ENCODE results near the gene SCLY.

SCLY gene

DNA sequence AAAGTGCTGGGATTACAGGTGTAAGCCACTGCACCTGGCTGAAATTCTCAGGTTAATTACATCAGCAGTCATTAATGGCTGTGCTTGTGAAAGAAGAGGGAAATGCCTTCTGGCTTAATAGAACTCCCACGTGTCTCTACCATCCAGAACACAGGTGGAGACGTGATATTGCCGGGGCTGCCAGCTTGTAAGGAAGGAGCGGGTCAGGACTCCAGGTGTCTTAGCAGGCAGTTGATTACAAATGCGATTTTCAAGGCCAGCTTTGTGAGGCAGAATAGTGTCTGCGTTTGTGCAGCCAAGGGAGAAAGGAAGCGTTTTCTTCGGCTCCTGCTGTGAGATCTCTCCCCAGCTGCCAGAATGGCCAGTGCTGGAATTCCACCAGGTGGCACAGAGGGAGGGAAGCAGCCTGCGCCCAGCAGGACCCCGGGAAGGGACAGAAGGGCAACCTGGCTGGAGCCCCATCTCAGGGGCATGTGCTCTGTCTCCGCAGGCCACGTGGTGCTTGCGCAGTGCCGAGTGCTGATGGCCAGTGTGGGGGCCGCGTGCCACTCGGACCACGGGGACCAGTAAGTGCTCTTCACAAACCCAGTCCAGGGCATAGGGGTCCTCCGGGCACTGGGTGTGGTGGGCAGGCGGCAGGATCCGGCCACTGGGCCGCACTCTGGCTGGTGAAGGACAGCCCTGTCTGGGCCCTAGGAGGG lies 35.7 kb downstream of the SCLY start:
- no peaks in the 10 kb centered on the region for H3K36me3 ChIP-seq (ENCODE audit: control insufficient read depth, insufficient read depth, low read length)

DNA sequence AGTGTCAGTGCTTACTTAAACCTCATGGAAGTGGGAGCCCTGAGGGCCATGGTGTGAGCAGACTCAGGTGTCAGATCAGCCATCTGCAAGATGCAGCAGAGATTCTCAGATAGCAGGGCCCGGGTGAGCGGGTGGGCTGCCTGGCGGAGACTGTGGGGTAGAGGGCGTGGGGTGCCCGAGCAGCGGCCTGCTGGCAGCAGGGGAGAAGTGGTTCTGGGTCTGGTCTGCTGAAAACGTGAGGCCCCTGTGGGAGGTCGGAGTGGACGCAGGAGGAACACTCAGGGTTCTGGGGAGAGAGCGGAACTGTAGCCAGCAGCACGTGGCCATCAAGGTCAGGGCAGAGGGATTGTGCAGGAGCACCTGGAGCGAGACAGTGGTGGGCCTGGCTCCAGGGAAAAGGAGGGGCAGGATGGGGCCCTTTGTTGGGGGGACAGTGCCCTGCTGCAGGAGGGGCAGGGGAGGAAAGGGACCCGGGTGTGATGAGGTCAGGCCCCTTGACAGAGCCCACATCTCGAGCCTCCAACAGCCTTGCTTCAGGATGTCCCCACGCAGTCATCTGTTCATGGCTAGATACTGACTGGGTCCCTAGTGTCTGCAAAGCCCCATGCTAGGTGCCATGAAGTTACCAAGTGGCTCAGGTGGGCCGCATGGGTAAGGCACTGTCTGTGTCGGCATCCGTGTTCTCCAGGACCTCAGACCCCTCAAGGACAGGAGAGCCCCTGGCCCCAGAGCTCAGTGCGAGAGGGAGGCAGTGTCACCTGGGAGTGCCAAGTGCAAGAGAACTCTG lies 36.6 kb downstream of the SCLY start:
- Histone ChIP-seq H3K79me2 (no peaks in the 10 kb centered on the region), H3K4me3 (ENCODE audit: low read depth, low read length) (no peak overlapping the region), H3K4me1 (no peaks in the 10 kb centered on the region), H3K36me3 (ENCODE audit: control insufficient read depth, insufficient read depth, low read length) (no peaks in the 10 kb centered on the region), H2AFZ (no peak overlapping the region), H3K9me3 (ENCODE audit: control insufficient read depth, low read length) (no peaks in the 10 kb centered on the region), H3K9ac (no peak overlapping the region), H3K4me2 (ENCODE audit: low read length) (no peak overlapping the region), H3K27me3 (ENCODE audit: control insufficient read depth, insufficient read depth, low read length) (no peaks in the 10 kb centered on the region), H3K27ac (no peak overlapping the region)
- no peak for TF ChIP-seq CTCF (IDR thresholded peaks at IDR 0.05)

More for the DNA sequence above, 35.7 kb downstream of the SCLY start:
- no peaks in the 10 kb centered on the region for H3K9me3 ChIP-seq (ENCODE audit: control insufficient read depth, low read length)
- H3K4me3 ChIP-seq (ENCODE audit: low read depth, low read length): no peak overlapping the region
- no peak overlapping the region for H3K9ac ChIP-seq
- no peak for TF ChIP-seq CTCF (IDR thresholded peaks at IDR 0.05)
- H3K27ac ChIP-seq: no peak overlapping the region
- no peaks in the 10 kb centered on the region for H3K27me3 ChIP-seq (ENCODE audit: control insufficient read depth, insufficient read depth, low read length)
- no peak overlapping the region for H2AFZ ChIP-seq
- H3K79me2 ChIP-seq: no peaks in the 10 kb centered on the region
- H3K4me2 ChIP-seq (ENCODE audit: low read length): no peak overlapping the region
- no peaks in the 10 kb centered on the region for H3K4me1 ChIP-seq

DNA sequence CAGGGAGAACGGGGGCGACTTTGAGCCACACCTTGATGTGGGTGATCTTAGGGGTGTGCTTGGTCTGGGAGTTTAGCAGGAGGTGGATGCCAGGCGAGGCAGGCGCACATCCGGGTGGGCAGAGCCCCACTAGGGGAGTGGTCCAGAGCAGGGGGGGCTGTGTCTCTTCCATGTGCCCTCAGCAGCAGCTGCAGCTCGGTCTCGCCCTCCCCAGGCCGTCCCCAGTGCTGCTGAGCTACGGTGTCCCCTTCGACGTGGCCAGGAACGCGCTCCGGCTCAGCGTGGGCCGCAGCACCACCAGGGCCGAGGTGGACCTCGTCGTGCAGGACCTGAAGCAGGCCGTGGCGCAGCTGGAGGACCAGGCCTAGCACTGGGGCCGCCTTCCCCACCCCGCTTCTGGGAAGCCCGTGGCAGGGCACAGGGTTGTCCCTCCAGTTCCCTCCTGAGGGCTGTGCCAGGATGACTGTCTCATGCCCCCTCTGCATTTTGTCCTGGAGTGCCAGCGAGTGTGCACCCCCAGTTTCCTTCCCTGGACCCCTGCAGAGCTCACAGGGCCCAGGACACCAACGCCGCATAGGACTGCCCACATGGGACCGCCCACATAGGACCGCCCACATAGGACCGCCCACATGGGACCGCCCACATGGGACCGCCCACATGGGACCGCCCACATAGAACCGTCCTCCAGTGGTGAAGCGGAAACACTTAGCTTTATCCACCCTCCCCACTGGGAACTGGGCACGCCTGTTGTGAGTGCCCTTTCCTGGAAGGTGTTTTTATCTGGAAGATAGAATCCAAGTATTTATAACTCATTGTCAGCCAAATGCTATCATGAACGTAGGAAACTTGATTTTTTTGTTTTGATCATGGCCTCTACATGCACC lies 37.4 kb downstream of the SCLY start:
- TF ChIP-seq CTCF (IDR thresholded peaks at IDR 0.05): no peak
- no peaks in the 10 kb centered on the region for H3K9me3 ChIP-seq (ENCODE audit: control insufficient read depth, low read length)

DNA sequence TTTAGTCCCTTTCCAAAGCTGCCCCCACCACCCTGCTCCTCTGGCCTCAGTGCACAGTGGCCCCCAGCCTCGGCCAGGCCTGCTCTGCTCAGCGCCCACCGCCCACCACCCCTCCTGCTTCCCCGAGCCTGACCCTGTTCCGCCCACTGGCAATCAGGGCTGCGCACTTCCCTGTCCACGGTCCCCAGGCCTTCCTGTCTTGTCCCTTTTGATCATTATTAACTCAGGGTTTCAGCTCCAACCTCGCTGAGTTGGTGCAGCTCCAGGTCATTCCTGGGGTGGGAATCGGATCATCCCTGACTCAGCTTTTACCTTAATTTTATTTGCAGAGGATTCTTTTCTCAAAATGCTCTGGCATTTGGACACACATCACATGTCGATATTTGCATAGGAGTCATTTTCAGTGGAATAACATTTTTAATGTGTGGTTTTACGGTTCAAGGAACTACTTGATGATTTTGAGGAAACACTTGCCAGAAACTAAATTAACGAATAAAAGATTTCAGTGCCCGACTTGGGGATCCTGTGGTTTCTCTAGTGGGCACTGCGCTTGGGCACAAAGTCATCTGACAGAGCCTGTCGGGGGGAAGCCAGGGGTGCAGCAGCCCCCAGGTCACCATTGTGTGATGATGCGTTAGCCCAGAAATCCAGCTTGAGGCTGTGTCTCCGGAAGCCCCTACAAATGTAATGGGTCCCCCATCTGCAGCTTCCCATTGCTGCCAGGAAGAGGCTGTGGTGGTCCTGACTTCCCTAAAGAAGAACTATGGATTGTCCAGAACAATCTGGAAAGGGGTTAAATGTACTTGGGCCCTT lies 38.3 kb downstream of the SCLY start:
- no peak for TF ChIP-seq CTCF (IDR thresholded peaks at IDR 0.05)
- Histone ChIP-seq H3K4me2 (ENCODE audit: low read length) (no peak overlapping the region), H3K27ac (no peak overlapping the region), H3K9me3 (ENCODE audit: control insufficient read depth, low read length) (no peaks in the 10 kb centered on the region), H3K79me2 (no peaks in the 10 kb centered on the region), H3K4me3 (ENCODE audit: low read depth, low read length) (no peak overlapping the region), H3K4me1 (no peaks in the 10 kb centered on the region), H2AFZ (no peak overlapping the region), H3K36me3 (ENCODE audit: control insufficient read depth, insufficient read depth, low read length) (no peaks in the 10 kb centered on the region), H3K27me3 (ENCODE audit: control insufficient read depth, insufficient read depth, low read length) (no peaks in the 10 kb centered on the region), H3K9ac (no peak overlapping the region)

More for the DNA sequence above, 37.4 kb downstream of the SCLY start:
- H3K4me1 ChIP-seq: no peaks in the 10 kb centered on the region
- H3K27ac ChIP-seq: no peak overlapping the region
- H3K4me3 ChIP-seq (ENCODE audit: low read depth, low read length): no peak overlapping the region
- H2AFZ ChIP-seq: no peak overlapping the region
- no peaks in the 10 kb centered on the region for H3K79me2 ChIP-seq
- no peaks in the 10 kb centered on the region for H3K27me3 ChIP-seq (ENCODE audit: control insufficient read depth, insufficient read depth, low read length)
- H3K4me2 ChIP-seq (ENCODE audit: low read length): no peak overlapping the region
- H3K9ac ChIP-seq: no peak overlapping the region
- no peaks in the 10 kb centered on the region for H3K36me3 ChIP-seq (ENCODE audit: control insufficient read depth, insufficient read depth, low read length)
